GOT3 (cell line): ENCODE data around the gene DDX10.

Source experiments
- DNase-seq: peaks from one replicate; lab custom pipeline; 2025; ENCODE audit warnings: mixed read lengths; lab: John Stamatoyannopoulos, UW

The DDX10 gene

DNA sequence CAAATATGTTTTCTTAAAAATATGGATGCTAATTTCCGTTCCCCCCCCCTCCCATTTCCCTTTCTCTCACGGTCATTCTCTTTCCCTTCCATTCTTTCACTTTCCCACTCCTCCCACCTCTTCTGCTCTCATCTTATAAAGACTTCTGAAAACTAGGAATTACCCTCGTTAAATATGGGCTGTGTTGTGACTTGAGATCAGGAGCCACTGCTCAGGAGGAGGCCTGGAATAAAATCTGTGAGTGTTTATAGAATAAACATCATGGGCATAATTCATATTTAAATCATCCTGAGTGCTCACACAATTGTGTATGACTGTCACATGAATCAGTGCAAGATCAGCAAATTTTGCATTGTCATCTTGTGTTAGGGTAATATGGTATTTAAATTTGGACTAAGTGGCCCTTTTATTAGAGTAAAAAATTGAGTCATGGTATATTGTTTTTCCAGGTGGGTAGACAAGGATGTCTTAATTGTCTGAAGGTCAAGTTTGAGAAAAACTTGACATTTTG, 208.0 kb downstream of the DDX10 start:
- no peak for DNase-seq

DNA sequence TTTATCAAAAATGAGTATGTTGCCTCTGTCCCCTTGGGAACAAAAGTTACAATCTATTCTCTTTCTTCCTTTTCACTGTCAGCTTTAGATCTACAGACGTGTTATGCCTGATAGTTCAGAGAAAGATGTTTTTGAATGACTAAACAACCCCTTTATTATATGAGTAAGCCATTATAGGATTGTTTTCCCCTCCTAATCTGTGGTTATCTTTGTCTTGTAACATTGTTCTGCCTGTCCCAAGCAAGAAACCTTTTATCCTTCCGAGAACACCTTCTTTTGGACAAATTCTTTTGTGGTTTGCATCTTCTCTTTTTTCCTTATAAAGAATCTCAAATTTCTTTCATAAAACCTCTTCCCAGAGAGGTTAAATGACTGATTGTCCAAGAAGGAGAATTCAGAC, 208.4 kb downstream of the DDX10 start:
- DNase-seq, result no peak

DNA sequence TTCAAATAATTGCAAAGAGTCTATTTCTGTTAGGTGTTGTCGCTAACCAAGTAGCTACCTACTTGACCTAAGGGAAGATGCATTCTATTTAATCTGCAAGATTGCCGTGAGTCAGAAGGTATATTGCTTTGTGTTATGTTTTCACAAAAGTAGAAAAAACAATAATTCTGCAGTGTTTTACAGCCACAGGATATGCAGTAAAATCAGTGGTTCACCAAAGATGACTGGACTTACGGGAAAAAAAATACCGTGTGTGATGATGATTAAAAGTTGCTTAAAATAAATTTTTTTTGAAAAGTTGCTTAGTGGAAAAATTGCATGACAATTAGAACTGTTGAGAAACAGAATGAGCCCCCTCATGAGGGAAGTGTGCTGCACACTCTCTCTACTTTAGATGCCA, 209.1 kb downstream of the DDX10 start:
- DNase-seq, result no peak

DNA sequence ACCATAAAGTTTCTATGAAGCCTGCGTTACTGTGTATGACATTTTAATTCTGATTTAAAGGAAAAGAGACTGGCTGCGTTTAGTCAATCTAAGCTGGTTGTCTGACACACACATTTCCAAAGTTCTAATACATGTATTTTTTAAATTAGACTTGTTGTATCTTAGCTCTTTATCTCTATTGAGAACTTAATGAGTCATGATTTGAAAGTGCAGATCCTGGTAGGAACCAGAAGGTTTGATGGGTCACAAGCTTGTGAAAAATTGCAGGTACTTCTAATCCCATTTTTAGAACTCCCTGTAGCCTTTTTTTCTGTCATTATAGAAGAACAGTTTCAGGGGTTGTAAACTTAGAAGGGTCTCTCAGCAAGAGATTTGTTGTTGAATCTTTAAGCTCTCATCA, 210.3 kb downstream of the DDX10 start:
- no peak for DNase-seq

DNA sequence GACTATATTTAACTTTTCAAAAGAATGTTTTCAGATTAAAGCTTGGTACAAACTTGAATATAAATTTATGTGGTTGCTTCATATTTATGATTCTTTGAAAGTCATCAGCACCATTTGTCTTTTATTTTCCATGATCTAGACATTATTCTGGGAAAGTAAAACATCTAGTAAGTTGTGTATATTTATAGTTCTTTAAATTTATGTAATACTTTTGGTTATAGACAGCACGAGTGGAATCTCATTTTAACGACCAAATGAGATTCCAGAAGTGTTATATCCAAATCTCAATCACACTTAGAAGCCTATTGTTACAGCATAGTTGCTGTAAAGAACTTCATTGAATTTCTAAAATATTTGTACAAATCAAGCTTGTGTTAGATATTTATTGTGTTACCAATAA, 212.3 kb downstream of the DDX10 start:
- DNase-seq, result no peak

DNA sequence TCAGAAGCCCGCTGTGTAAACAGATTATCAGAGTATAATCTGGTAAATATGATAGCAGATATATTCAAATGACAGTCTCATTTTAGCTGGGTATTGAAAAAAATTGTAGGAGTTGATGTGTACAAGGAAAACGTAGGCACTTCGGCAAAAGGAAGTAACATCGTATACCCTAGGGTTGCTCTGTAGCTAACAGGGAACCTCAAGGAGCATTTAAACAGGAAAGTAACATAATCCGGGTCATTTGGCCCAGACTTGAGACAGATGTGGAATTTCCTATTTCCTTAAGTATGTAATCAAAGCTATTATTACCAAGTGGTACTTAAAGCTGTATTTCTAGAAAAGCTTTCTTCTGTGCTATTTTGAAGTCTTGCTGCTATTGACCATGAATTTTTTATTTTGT, 215.6 kb downstream of the DDX10 start:
- DNase-seq, result no peak

DNA sequence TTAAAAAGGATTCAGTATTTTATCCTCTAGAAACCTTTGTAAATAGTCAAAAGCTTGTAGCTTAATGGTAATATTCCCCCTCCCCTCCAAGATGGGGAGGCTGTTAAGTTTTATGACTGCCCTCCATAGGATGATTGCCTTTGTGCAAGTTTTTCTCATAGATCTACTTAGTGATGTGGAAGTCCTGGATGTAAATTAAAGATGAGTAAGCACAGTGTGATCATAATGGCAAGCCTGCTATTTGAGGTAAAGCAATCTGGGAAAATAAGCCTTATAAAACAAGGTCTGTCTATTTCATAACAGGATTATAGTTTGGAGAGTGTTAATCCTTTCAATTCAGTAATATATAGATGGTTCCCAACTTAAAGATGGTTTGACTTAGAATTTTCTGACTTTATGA, 216.3 kb downstream of the DDX10 start:
- DNase-seq, result no peak

DNA sequence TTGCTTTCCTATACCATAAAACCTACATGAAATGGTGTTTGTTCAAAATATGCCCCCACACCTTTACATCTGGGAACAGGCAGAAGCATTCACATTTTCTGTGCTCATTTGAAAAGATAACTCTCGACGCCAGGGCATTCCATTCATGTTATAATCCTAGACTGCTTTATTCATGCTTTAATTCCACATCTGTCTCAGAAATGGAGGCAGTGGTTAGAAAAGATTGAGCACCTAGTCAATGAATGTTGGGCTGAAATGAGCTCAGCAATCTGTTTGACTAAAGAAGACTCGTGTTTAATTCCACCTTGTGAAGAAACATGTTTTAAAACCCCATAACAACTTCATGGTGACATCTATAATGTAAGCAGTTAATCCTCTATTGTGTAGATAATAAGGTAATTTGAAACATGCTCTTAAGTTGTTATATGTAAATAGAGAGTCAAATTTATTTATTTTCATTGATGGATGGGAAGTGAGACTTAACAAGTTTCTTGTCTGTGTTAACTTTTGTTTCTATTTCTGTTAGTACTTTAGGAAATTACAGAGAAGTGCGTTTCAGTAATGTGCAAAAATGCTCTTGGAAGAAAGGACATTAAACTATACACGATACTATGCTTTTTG, 217.5 kb downstream of the DDX10 start:
- DNase-seq, result no peak

DNA sequence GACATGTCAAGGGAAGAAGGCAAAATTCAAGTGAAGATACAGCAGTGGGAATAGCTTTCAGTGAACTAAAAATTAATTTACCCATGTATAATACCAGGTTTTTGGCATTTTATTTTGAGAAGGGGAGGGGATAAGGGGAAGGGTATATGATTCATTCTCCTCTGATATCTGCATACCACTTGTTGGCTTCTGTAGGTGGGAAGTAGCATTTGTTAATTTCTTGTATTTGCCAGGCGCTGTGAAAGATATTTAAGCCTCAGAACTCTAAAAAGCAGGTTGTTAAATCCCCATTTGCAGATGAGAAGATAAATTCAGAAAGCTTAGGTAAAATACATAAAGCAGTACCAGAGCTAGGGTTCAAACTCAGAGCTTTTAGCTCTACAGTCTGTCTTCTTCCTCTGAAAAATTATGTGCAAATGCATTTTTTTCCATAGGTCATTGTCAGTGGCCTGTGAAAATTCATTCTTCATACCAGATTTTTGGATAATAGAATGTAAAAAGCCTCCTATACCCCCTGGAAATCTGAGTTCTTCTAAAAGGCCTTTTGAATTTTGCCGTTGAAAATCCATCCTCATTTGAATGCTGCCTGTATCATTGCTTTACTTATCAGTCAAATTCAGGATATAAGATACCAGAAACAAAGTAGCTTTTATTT, 221.3 kb downstream of the DDX10 start:
- DNase-seq, result no peak

DNA sequence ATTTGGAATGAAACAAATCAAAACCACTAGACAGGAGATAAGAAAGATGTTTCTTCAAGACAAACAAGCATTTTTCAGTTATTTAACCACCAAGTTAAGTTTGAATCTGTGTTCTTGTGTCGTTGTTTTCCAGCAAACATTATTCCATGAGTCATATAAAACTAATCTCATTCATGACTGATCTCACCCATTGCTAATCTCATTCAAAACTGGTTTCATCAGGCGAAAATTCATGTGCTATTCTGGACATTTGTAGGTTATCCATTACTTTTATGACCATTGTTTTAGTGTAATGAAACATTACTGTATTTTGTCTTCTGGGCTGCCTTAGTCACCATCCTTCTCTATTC, 221.8 kb downstream of the DDX10 start:
- DNase-seq, result no peak

DNA sequence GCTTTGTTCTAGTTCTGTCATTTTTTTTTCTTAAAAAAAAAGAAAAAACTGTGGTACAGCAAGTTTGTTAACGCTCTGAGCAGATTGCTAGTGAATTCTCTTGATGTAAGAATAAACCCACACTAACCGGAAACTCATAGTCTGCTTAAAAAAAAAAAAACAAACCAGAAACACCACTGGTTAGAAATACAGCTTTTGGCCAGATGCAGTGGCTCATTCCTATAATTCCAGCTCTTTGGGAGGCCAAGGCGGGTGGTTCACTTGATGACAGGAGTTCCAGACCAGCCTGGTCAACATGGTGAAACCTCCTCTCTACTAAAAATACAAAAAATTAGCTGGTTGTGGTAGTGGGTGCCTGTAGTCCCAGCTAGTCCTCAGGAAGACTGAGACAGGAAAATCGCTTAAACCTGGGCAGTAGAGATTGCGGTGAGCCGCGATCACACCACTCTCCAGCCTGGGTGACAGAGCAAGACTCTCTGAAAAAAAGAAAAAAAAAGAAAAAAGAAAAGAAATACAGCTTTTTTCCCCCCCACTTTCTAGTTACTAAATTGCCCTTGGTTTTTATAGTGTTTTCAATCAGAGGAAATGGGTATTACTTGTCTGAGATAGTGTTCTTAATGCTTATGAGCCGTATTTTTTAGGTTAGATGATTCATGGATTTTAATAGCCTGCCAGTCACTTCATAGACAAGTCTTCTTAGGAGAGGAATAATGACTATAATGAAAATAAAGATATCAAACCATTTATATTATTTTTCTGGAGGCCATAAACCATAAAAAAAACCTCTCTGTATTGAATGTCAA, 222.8 kb downstream of the DDX10 start:
- no peak for DNase-seq

DNA sequence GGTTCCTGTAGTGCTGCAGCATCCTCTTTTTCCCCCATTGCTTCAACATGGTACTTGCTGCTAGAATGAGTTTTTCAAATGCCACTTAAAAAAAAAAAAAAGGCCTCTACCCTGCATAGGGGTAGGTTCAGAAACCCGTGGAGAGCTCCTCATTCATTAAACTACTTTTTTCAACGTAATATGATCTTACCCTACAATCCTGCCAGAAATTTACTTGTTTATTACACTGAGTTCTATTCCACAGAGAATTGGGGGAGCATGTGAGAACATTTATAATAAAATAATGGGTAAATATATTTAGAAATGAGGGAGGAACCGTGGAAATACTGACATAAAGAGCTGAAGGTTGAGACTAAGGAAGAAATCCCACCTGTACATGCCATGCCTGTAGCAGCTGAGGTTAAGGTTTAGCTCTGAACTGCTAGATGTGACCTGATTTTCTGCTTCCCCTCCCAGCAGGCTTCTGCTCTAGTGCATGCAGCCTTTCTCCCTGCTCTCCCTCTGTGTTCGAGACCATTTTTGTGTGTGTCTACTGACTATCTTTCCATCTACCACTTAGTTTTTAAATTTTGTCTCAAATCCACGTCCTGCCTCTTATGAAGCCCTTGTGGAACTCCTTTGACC, 225.7 kb downstream of the DDX10 start:
- no peak for DNase-seq

DNA sequence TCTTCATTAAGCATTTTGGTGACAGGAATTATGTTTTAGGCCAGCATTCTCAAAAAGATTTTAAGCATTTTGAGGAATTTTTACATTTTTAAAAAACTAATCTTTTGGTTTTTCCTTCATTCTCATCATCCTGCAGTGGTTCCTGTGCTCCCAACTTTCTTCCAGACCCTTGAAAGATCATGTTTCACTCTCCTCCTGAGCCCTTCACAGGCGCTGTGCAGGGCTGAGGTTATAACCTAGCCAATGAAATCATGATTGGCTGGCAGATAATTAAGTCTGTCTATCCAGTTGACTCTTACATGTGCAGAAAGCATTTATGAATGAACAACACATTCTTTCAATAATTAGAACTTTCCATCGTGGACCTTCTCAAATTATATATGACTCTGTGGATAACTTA, 226.3 kb downstream of the DDX10 start:
- no peak for DNase-seq

DNA sequence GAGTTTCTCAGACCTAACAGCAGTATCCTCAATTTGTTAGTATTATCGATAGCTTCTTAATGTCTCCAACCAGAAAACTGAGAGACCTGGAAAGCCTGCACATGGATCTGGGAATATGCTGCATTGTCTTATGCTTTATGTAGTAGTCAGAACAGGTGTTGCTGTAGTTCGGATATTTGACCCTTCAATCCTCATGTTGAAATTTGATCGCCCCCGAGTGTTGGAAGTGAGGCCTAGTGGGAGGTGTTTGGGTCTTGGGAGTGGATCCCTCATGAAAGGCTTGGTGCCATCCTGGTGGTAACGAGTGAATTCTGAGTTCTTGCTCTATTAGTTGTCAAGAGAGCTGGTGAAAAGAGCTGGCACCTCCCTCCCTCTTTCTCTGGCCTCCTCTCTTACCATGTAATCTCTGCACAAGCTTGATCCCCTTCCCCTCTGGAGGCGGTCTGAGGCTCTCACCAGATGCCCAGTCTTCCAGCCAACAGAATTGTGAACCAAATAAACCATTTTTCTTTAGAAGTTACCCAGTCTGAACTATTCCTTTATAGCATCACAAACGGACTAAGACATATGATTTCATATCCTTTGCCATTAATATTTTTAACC, 227.1 kb downstream of the DDX10 start:
- no peak for DNase-seq

DNA sequence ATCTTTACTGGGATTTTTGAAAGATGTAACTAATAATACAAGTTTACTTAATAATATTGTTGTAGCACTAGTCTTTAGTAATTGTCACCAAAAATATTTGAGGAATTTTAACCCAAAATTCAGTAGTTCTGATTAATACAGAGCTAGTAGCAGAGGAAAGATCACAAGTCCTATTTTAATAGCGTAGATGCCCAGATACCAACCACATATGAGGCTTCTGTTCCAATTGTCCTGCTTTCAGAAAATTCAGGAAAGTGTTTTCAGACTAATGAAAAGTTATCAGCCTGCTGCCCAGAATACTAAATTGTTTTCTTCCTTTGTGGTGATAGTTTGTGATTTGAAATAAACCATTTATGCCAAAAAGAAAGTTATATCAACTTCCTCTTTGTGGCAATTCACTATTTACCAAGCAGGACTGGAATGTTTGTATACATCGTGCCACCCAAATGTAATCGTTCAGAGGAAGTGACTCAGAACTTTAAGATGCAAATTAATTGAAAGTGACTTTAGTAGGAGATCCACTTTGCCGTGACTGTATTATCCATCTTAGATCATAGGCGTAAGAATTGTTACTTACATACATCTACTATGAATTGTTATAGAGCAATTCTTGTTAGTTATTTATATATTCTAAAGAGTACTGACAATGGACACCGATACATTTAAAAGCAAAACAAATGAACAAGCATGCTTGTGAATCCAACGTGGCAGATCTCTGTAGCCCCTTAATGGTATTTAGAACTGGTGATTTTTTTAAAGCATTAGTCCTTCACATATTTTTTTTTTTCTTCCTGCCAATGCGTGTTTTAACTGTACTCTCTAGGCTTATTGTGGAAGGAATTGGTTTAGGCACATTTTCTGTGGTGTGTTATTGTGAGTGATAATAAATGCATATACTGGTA, 231.0 kb downstream of the DDX10 start:
- DNase-seq, result no peak

DNA sequence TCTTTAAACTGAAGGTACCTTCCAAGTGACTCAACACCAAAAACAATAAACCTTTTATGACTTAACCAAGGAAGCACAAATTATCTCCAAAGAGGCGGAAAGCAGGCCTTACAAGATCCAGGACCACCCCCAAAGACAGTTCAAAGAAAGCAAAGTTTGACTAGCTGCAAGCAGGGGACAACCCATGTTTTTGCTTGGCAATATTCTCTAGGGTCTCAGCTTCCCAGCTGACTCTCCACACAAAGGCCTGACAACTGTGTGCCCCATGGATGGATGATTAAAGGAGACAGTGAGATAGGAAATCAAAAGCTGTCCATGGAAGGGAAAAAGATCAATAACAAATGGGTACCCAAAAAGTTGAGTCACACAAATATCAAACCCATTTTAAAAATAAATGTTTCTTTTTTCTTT, 232.2 kb downstream of the DDX10 start:
- no peak for DNase-seq

DNA sequence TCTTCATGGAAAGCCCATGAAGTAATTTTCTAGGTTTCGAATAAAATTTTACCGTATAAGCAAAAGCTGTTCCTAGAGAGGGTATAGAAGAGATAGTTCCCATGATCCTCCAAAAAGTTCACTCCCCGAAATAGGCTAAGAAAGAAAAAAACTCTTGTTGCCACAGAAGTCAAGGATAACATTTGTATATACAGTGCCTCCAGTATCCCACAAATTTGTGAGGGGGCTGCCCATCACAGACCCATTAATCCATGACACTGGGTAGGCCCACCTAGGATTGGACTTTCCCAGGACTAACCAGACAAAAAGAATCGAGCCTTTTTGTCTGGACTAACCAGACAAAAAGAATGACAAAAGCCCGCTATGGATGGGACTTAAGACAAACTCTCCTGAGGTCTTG, 233.0 kb downstream of the DDX10 start:
- no peak for DNase-seq

DNA sequence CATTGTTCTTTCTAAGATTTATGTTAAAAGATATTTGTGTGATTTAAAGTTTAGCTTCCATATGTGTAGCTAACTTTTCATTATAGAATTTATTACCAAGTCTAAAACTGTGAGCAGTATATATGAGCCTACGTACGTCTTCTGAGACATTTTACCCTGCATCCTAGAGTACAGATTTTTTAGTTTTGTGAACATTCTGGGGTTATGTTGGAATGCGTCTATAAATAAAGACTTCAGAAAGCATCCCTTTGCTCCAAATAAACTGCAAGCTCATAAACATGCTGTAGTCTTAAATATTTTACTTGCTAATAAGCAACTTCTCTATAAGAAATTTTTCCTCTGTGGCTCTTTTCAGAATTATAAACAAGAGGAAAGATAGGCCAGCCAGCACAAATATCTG, 236.5 kb downstream of the DDX10 start:
- no peak for DNase-seq

DNA sequence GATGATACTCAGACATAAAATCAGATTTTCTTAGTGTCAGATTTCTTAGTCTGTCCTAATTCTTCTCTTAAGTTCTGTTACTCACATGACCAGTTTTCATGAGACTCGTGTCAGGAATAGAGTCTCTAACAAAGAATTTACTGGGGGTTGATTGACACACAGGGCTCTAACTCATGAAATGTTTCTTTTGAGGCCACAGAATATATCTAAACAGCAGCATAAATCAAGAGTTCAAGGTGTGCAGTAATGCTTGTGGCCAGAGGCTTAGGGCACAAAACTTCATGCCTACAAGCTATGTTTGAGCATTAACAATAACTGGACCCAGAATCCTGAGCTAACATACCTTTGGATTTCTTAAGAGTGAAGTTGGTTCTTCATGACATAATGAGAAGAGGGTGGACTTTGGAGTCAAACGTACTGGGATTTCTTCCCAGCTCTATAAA, 237.2 kb downstream of the DDX10 start:
- DNase-seq, result no peak

DNA sequence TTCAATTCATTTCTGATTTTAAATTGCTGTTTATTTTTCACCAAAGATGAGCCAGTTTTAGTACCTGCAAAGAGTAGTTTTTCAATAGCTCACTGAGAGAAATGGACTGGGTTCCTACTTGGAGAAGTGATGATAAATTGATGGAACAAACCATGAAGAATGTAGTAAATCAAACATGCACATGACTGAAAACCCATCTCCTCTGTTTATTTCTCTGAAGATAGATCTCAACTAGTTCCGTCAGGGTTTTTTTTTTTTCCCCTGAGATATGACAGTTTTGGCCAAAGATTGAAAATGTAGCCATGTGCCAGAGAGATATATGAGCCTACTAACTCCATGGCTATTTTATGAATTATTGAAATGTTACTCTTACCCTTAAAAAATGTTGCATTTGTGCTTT, 239.6 kb downstream of the DDX10 start:
- no peak for DNase-seq

DNA sequence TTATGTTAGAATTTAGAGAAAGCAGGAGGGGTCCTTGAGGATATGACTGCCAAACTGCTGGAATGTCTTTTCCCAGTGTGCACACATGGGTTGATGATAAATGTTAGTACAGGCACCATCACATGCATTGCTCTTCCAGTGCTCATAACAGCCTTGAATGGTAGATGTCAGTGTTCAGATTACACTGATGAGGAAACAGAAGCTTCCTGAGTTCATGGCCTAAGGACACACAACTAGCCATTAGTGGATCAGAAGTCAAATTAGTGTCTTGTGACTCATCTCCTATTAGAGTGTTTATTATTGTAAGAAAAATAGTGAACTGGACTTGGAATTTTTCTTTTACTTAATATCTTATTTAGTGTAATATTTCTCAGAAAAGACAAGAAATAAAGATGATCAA, 241.5 kb downstream of the DDX10 start:
- no peak for DNase-seq
